Activated CD4-positive, alpha-beta T cell treated with anti-CD3 and anti-CD28 coated beads for 36 hours (primary cell): Measurements from ENCODE around the gene CABP4. TPM values are rescaled to one million over a fixed set of nuclear protein-coding genes. Genes with fewer than 3 reads are reported as not detected.

Experiments used
- ATAC-seq: fragments of 200-7000 bp; cut with Tn5 transposase; one replicate; pipeline ENCODE4 v1.10.0; 2021; ENCODE audit warnings: mild to moderate bottlenecking, moderate library complexity
- CTCF ChIA-PET: fragments of 350-600 bp; sonication (Branson Sonifier 250); formaldehyde crosslinking; loops from one replicate; lab custom pipeline; 2021; ENCODE audit warnings: antibody characterized with exemption; lab: Charles Lee
- POLR2A ChIA-PET: fragments of 350-600 bp; sonication (Branson Sonifier 250); formaldehyde crosslinking; loops from one replicate; lab custom pipeline; 2021; ENCODE audit warnings: antibody characterized with exemption, inconsistent platforms; lab: Charles Lee
- DNase-seq: peaks from one replicate; pipeline ENCODE4 v3.0.0-alpha.2; 2020
- H3K27ac Mint-ChIP-seq: one replicate; pipeline ENCODE4 v1.8.0; 2021; ENCODE audit warnings: mixed read lengths
- H3K27me3 Mint-ChIP-seq: one replicate; pipeline ENCODE4 v1.8.0; 2021; ENCODE audit warnings: mixed read lengths
- H3K36me3 Mint-ChIP-seq: one replicate; pipeline ENCODE4 v1.8.0; 2021; ENCODE audit warnings: low read depth, mixed read lengths
- H3K4me1 Mint-ChIP-seq: one replicate; pipeline ENCODE4 v1.8.0; 2021; ENCODE audit warnings: mixed read lengths
- H3K4me3 Mint-ChIP-seq: one replicate; pipeline ENCODE4 v1.8.0; 2021; ENCODE audit warnings: mild to moderate bottlenecking, moderate library complexity, mixed read lengths
- H3K9me3 Mint-ChIP-seq: one replicate; pipeline ENCODE4 v1.8.0; 2021; ENCODE audit warnings: low read depth, mixed read lengths
- intact Hi-C, 2 experiments: fragments of 100-400 bp; cut with DNase I in 1 of 2; cut with micrococcal nuclease in 1 of 2; formaldehyde crosslinking; loops; one replicate each; pipeline versions ENCODE4 v1.14.2 to v1.15.1; 2022 to 2024; cut with DNase I, micrococcal nuclease
- microRNA-seq: library from miRNA; unstranded; fragments of <30 nt; microRNA quantifications from one replicate; pipeline ENCODE4 v1.2.0, GENCODE V29; 2021; ENCODE audit warnings: borderline replicate concordance
- total RNA-seq, 2 experiments: library from RNA; stranded (reverse); gene quantifications; one replicate each; pipeline ENCODE4 v1.2.3, GENCODE V29; 2021

CABP4 gene
- total RNA-seq, 2 experiments from 2014 or later: 0.37 to 0.46 TPM

DNA sequence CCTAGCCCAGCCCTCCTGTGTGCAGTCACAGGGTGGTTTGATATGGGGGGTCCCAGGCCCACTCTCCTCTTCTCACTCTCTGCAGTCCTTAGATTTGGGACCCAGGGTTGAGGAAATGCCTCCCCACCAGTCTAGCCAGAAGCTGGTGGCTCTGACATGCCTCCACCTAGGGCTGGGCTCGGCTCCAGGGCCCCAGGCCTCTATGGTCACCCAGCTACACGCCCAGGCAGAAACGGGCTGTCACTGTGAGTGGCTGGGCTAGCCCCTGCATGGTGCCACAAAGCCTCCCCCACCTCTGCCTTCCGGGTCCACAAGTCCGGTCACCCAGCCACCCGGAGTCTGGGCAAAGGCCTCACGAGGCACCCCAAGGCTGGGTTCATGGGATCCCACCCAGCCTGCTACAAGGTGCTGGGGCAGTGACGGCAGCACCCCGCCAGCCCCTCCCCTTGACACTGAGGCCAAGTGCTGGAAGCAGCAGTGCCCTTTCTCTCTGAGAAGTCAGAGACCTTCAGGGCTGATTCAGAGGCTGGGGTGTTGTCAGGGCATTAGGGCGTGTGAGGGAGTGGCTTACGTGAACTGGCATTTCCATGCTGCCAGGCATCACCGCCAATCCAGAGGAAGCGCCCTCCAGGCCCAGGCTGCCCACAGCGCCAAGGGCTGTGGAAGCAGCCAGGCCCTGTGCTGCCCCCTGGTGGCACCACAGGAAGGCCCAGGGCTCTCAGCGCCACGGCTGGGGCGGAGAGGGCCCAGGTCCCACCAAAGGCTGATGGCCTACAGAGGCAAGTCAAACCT is 50.6 kb downstream of the CABP4 start:
- peak; percentile 97 for DNase-seq
- H3K36me3 Mint-ChIP-seq: peaks cover 26% of the 10 kb centered on the region
- H3K4me1 Mint-ChIP-seq: peaks cover 45% of the 10 kb centered on the region
- H3K4me3 Mint-ChIP-seq: peak overlapping the region; percentile 89
- peak overlapping the region; percentile 97 for H3K27ac Mint-ChIP-seq
- ChIA-PET POLR2A (interaction anchor here (0.8 to 1.4 kb wide), 2 partner anchors 14 to 104 kb away, joined by 3 to 4 read pairs; partner anchors contain the start of gene PPP1CA), CTCF (interaction anchor here (0.7 to 1.6 kb wide), 6 partner anchors 53 to 152 kb away, joined by 3 to 6 read pairs (median 4); partner anchors contain the start of genes GPR152 and TBC1D10C)
- no peaks in the 10 kb centered on the region for H3K27me3 Mint-ChIP-seq
- ATAC-seq: peak; percentile 70
- intact Hi-C loops: loop anchor here (1.0 to 5.0 kb wide), 12 partner anchors 18 to 152 kb away; partner anchors contain the start of genes POLD4 (in 2 of the 2), TMEM134 (in 2 of the 2), AIP (in 1 of the 2) and PPP1CA (in 1 of the 2)
- no peaks in the 10 kb centered on the region for H3K9me3 Mint-ChIP-seq

DNA sequence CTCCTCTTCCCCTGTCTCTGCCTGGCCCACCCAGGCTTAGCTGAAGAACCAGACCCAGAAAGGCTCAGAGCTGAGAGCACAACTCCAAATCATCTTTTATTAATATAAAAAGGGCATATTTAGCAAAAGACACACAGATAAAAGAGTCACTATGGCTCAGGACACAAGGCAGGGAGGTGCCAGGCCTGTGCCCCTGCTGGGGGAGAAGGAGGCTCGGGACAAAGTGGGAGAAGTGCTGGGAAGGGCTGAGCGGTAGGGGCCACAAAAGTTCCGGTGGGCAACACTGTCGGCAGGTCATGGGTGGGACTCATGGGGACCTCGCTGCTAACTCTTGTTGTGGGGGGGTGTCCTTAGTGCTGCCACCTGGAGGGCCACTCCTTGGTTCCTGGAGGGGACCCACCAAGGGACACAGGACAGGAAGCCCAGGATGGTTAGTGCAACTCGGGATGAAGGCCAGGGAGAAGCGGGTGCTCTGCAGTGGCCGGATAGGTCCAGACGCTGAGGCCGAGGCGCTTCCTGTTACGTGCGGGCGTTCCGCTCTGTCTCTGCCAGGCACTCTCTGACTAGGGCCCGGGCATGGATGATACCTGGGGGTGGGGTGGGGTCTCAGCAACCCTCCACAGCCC is 51.4 kb downstream of the CABP4 start:
- H3K27ac Mint-ChIP-seq: peak overlapping the region; percentile 88
- peak overlapping the region; percentile 89 for H3K4me3 Mint-ChIP-seq
- no peaks in the 10 kb centered on the region for H3K27me3 Mint-ChIP-seq
- no peak for ATAC-seq
- H3K36me3 Mint-ChIP-seq: peaks cover 21% of the 10 kb centered on the region
- ChIA-PET CTCF (interaction anchor here (0.7 to 1.4 kb wide), 3 partner anchors 14 to 103 kb away, joined by 3 to 5 read pairs (median 3); partner anchors contain the start of gene TBC1D10C), POLR2A (interaction anchor here (1.4 kb wide), 1 partner anchor 105 kb away, joined by 4 read pairs; the partner anchor contains the start of gene PPP1CA)
- H3K9me3 Mint-ChIP-seq: no peaks in the 10 kb centered on the region
- DNase-seq: no peak
- intact Hi-C loops: loop anchor here (1.0 to 5.0 kb wide), 11 partner anchors 19 to 153 kb away; partner anchors contain the start of genes POLD4 (in 2 of the 2), TMEM134 (in 2 of the 2), AIP (in 1 of the 2) and PPP1CA (in 1 of the 2)
- peaks cover 37% of the 10 kb centered on the region for H3K4me1 Mint-ChIP-seq

DNA sequence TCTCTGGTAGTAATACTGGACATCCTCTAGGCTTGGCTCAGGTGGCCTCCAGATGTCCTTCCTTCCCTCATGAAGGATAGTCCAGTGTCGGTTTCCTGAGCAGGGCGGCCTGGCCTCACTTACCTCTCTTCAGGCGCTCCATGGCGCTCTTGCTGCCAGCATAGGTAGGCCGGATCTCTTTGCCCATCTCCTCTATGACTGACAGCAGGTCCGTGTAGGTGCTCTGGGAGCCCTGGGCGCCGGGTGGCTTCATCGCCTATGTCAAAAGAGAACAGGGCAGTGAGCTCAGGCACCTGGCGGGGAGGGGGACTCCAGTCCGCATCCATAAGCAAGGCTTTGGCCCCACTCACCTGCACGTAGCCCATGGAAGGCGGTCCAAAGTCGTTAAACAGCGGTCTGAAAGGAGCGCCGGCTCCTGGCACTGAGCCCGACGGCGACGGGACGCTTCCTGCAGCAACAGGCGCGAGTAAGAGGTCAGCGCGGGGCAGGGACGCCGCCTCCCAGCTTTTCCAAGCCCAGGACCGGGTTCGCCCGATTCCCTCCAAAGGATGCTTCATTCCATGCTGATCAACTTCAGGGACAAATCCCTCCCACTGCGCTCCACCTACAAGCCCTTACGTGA is 52.2 kb downstream of the CABP4 start:
- ATAC-seq (no peak), DNase-seq (no peak)
- Mint-ChIP-seq H3K36me3 (peaks cover 21% of the 10 kb centered on the region), H3K4me3 (peak overlapping the region; percentile 89), H3K9me3 (no peaks in the 10 kb centered on the region), H3K27me3 (no peaks in the 10 kb centered on the region), H3K27ac (peak overlapping the region; percentile 88), H3K4me1 (peaks cover 34% of the 10 kb centered on the region)
- intact Hi-C loops: loop anchor here in 1 of 2 experiments (2.0 to 5.0 kb wide), 2 partner anchors 71 to 105 kb away; partner anchors contain the start of gene PTPRCAP
- CTCF ChIA-PET: interaction anchor here (0.6 to 1.2 kb wide), 6 partner anchors 15 to 156 kb away, joined by 3 to 5 read pairs (median 4); partner anchors contain the start of gene AIP
- POLR2A ChIA-PET: no interaction called here

DNA sequence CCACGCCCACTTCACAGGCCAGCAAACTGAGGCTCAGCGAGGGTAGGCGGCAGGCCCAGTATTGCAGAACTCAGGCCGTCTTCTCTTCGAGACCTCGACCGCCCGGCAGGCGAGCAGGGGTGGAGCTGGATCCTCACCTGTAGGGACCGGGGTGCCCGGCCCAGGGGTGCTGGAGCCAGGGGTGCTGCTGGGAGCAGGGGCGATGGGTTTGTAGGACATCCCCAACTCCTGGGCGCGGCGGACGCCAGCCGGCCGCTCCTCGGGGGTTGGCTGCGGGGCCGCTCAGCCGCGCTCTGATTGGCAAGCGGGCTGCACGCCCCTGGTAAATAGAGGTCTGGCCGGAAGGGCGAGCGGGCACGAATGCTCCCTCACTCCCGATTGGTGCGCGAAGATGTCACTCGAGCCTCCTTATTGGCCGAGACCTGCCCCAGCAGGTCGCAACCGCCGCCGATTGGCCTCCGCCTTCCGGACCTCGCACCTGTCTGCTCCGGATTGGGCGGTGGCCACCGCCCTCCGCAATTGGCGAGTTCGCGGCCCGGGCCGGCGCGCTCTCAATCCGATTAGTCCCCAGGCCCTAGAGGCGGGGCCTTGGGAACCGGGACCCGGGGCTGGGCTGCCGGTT is 52.8 kb downstream of the CABP4 start, which contains the start of gene CDK2AP2:
TSS of gene CDK2AP2 (minus strand) at position 299 of the 622 bp plus-strand sequence. CDS start at position 219, 80 bp downstream.
- DNase-seq (peak; percentile 99), ATAC-seq (peak; percentile 78)
- Mint-ChIP-seq H3K27me3 (no peaks in the 10 kb centered on the region), H3K36me3 (peaks cover 17% of the 10 kb centered on the region), H3K4me1 (peaks cover 31% of the 10 kb centered on the region), H3K9me3 (no peaks in the 10 kb centered on the region), H3K27ac (peak within 1 kb of the TSS; percentile 88), H3K4me3 (peak within 1 kb of the TSS; percentile 89)
- ChIA-PET POLR2A (no interaction called here), CTCF (interaction anchor here (0.6 to 1.2 kb wide), 6 partner anchors 25 to 157 kb away, joined by 3 to 5 read pairs (median 4); partner anchors contain the start of gene AIP)
- intact Hi-C loops: loop anchor here (1.0 to 5.0 kb wide), 15 partner anchors 25 to 892 kb away; partner anchors contain the start of genes AIP (in 1 of the 2), ANKRD13D (in 1 of the 2), CHKA (in 1 of the 2) and GRK2 (in 1 of the 2)

DNA sequence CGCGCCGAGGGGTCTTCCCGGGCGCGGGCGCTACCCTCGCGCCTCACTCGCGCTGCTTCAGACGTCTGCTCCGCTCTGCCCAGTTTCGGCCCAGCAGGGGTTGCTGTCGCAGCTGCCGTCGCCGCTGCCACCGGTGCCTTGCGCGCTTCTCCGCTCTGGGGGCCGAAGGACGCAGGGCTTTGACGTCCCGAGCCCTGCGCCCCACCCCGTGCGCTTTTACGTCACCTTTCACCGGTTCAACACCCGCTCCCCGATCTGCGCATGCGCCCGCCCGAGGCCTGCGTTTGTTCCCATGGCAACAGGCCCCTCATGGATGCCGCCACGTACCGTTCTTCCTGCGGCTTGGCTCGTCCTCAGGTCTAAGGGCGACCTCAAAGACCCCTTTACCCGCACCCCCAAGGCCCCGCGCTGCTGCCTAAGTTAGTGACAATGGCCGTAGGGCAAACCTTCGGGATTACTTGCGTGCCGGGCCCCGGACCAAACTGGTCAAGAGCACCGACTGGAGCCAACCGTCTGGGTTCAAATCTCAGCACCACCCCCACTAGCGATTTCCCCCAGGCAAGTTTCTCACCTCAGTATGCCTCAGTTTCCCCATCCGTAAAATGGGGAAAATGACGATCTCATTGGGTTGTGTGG is 53.5 kb downstream of the CABP4 start:
- Mint-ChIP-seq H3K4me3 (peak overlapping the region; percentile 89), H3K27ac (peak overlapping the region; percentile 85), H3K4me1 (peaks cover 26% of the 10 kb centered on the region), H3K36me3 (peaks cover 16% of the 10 kb centered on the region), H3K9me3 (no peaks in the 10 kb centered on the region), H3K27me3 (peaks cover 2% of the 10 kb centered on the region)
- DNase-seq (peak; percentile 100), ATAC-seq (peak; percentile 21)
- ChIA-PET POLR2A (no interaction called here), CTCF (interaction anchor here (0.6 to 1.1 kb wide), 2 partner anchors 26 to 149 kb away, joined by 3 to 4 read pairs; partner anchors contain the start of gene AIP)
- intact Hi-C loops: loop anchor here (1.0 to 5.0 kb wide), 14 partner anchors 25 to 892 kb away; partner anchors contain the start of genes AIP (in 1 of the 2), ANKRD13D (in 1 of the 2), CHKA (in 1 of the 2) and GRK2 (in 1 of the 2)

DNA sequence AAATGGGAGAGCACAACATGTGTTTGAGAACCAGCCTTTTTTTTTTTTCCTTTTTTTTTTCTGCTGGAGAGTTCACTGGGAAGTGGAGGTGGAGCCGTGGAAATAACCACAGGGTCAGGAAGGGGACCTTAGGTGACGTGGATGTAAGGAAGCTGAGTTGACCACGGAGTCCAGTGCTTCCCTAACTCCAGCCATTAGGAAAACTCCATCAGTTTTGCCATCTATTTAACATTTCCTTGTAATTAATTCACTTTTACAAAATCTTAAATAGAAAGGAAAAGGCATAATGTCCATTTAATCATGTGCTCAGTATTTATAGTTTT is 54.8 kb downstream of the CABP4 start:
- ChIA-PET POLR2A (no interaction called here), CTCF (no interaction called here)
- DNase-seq (no peak), ATAC-seq (no peak)
- Mint-ChIP-seq H3K36me3 (peaks cover 16% of the 10 kb centered on the region), H3K9me3 (no peaks in the 10 kb centered on the region), H3K4me3 (peak overlapping the region; percentile 89), H3K27ac (no peak overlapping the region), H3K27me3 (peaks cover 2% of the 10 kb centered on the region), H3K4me1 (peaks cover 25% of the 10 kb centered on the region)
- intact Hi-C loops: no loop called here

Small RNAs within 50 kb of the gene (microRNA-seq; reads per million reads assigned to microRNA genes)
- gene MIR6752: 1.1 reads per million

Other genes starting within 250 kb of the CABP4 start
- 100 to 1,000 TPM; 202 to 241 TPM for gene GRK2, start 188.9 kb upstream of the CABP4 start, total RNA-seq
- 10 to 100 TPM; 44.9 to 69.5 TPM for gene ANKRD13D, start 166.1 kb upstream of the CABP4 start, total RNA-seq
- gene SSH3, start 151.8 kb upstream of the CABP4 start, total RNA-seq: 10 to 100 TPM in 1 of 2 experiments, 1 to 10 TPM in 1; 6.0 to 11.1 TPM
- 10 to 100 TPM; 31.3 to 37.5 TPM for gene POLD4, start 101.8 kb upstream of the CABP4 start, total RNA-seq
- gene CLCF1, start 81.8 kb upstream of the CABP4 start, total RNA-seq: under 1 TPM; 0.09 to 0.27 TPM
- 10 to 100 TPM; 28.8 to 30.0 TPM for gene RAD9A, start 63.4 kb upstream of the CABP4 start, total RNA-seq
- gene PPP1CA, start 53.5 kb upstream of the CABP4 start, total RNA-seq: 100 to 1,000 TPM; 199 to 227 TPM
- 100 to 1,000 TPM in 1 of 2 experiments, 10 to 100 TPM in 1; 83.2 to 123 TPM for gene TBC1D10C, start 51.3 kb upstream of the CABP4 start, total RNA-seq
- 1 to 10 TPM; 1.5 to 1.6 TPM for gene CARNS1, start 39.7 kb upstream of the CABP4 start, total RNA-seq
- 10 to 100 TPM; 53.4 to 57.2 TPM for gene RPS6KB2, start 26.9 kb upstream of the CABP4 start, total RNA-seq
- gene PTPRCAP, start 17.7 kb upstream of the CABP4 start, total RNA-seq: 10 to 100 TPM; 80.1 to 83.4 TPM
- 100 to 1,000 TPM; 178 to 285 TPM for gene CORO1B, start 11.9 kb upstream of the CABP4 start, total RNA-seq
- gene GPR152, start 2.6 kb upstream of the CABP4 start, total RNA-seq: not detected
- 10 to 100 TPM; 69.9 to 74.7 TPM for gene TMEM134, start 13.9 kb downstream of the CABP4 start, total RNA-seq
- 100 to 1,000 TPM; 142 to 144 TPM for gene AIP, start 27.7 kb downstream of the CABP4 start, total RNA-seq
- gene PITPNM1, start 50.0 kb downstream of the CABP4 start, total RNA-seq: 100 to 1,000 TPM in 1 of 2 experiments, 10 to 100 TPM in 1; 94.5 to 100 TPM
- gene CDK2AP2, start 52.8 kb downstream of the CABP4 start, total RNA-seq: 10 to 100 TPM; 64.1 to 68.7 TPM
- gene CABP2, start 68.1 kb downstream of the CABP4 start, total RNA-seq: not detected
- 100 to 1,000 TPM; 376 to 463 TPM for gene GSTP1, start 128.5 kb downstream of the CABP4 start, total RNA-seq
- gene NDUFV1, start 151.6 kb downstream of the CABP4 start, total RNA-seq: 100 to 1,000 TPM; 253 to 287 TPM
- gene NUDT8, start 174.6 kb downstream of the CABP4 start, total RNA-seq: 10 to 100 TPM; 17.0 to 23.4 TPM
- gene TBX10, start 184.4 kb downstream of the CABP4 start, total RNA-seq: not detected
- gene ACY3, start 195.4 kb downstream of the CABP4 start, total RNA-seq: under 1 TPM; 0.46 TPM
- not detected for gene ALDH3B2, start 219.3 kb downstream of the CABP4 start, total RNA-seq